Measurements from ENCODE around the gene SYNDIG1.

SYNDIG1 gene

GRCh38 chr20:24490598-24490997, 21.2 kb downstream of the SYNDIG1 start:
- no peak for DNase-seq (ENCODE audit: low read depth)
- no peak for TF ChIP-seq CTCF (IDR thresholded peaks at IDR 0.05; ENCODE audit: insufficient read depth, low read depth, low read length, missing control alignments)
- no peak overlapping the region for H3K4me3 ChIP-seq (ENCODE audit: low read length)

- TF ChIP-seq CTCF (IDR thresholded peaks at IDR 0.05; ENCODE audit: insufficient read depth, low read depth, low read length, missing control alignments), result no peak
- no peak overlapping the region for H3K4me3 ChIP-seq (ENCODE audit: low read length)
- DNase-seq (ENCODE audit: low read depth), result no peak
Measured at GRCh38 chr20:24491041-24491756, 21.8 kb downstream of the SYNDIG1 start.

GRCh38 chr20:24492031-24492607, 22.7 kb downstream of the SYNDIG1 start:
- no peak overlapping the region for H3K4me3 ChIP-seq (ENCODE audit: low read length)
- TF ChIP-seq CTCF (IDR thresholded peaks at IDR 0.05; ENCODE audit: insufficient read depth, low read depth, low read length, missing control alignments), result no peak
- DNase-seq (ENCODE audit: low read depth), result no peak

- no peak overlapping the region for H3K4me3 ChIP-seq (ENCODE audit: low read length)
- no peak for TF ChIP-seq CTCF (IDR thresholded peaks at IDR 0.05; ENCODE audit: insufficient read depth, low read depth, low read length, missing control alignments)
- no peak for DNase-seq (ENCODE audit: low read depth)
Measured at GRCh38 chr20:24492698-24493097, 23.3 kb downstream of the SYNDIG1 start.

- H3K4me3 ChIP-seq (ENCODE audit: low read length), result no peak overlapping the region
- TF ChIP-seq CTCF (IDR thresholded peaks at IDR 0.05; ENCODE audit: insufficient read depth, low read depth, low read length, missing control alignments), result no peak
- DNase-seq (ENCODE audit: low read depth), result no peak
Measured at GRCh38 chr20:24493181-24493580, 23.8 kb downstream of the SYNDIG1 start.

- no peak for TF ChIP-seq CTCF (IDR thresholded peaks at IDR 0.05; ENCODE audit: insufficient read depth, low read depth, low read length, missing control alignments)
- H3K4me3 ChIP-seq (ENCODE audit: low read length), result no peak overlapping the region
- DNase-seq (ENCODE audit: low read depth), result no peak
Measured at GRCh38 chr20:24493661-24494459, 24.4 kb downstream of the SYNDIG1 start.

Measured in epithelial cell of esophagus (primary cell).